ENCODE measurements around the gene ANKRD13B.

Gene ANKRD13B

DNA sequence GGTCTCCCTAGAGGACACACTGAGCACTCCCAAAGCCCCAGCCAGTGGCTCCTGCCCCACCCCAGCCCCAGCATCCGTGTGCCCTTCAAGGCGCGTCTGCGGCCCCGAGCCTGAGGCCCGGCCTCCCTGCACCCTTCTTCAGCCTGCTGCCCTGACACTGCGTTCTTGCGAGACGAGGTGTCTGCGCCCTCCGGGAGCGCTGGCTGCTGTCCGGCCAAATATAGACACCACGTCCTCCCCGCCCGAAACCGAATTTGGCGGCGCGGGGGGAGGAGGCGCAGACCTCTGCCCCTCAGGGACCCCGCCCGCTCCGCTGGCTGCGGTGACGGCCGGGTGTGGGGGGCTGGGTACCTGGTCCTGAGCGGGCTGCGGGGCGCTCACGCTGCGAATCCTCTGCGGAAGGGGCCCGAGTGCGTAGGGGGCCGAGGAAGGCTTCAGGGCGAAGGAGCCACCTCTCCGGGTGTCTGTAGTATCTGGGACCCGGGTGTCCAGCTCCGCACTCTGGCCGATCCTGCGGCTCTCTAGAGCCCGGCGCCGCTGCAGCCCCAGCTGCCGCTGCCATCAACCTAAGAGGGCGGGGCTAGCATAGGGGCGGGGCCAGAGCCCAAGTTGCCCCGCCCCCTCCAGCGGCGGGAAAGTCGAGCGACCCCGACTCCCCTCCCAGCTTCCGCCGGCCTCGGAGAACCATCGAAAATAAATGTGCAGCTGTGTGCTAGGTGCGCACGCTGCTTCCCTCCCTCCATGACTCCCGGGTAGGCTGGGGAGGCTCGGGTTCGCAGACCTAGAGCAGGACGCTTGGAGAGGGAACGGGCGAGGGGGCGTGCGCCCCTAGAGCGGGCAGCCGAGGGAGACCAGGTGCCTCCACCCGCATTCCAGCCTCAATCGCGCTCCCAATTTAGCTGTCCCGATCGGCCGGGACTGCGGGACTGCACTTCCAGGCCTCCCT is 29.7 kb downstream of the ANKRD13B start, which contains the start of gene CORO6:
Gene CORO6 (minus strand): TSS at position 576 of the 946 bp plus-strand sequence. CDS start 1,491 bp downstream, outside the sequence.
- peaks cover 8% of the 10 kb centered on the region for H3K4me1 ChIP-seq (ENCODE audit: control insufficient read depth, insufficient read depth, low read length)
- peak within 1 kb of the TSS; percentile 32 for H3K9ac ChIP-seq (ENCODE audit: low read length)
- H3K27ac ChIP-seq (ENCODE audit: low read depth, low read length), result peak within 1 kb of the TSS; percentile 82

GRCh38 chr17:29623283-29623647 is 30.3 kb downstream of the ANKRD13B start:
- no peak overlapping the region for H3K27ac ChIP-seq (ENCODE audit: low read depth, low read length)
- no peaks in the 10 kb centered on the region for H3K27me3 ChIP-seq (ENCODE audit: control insufficient read depth, insufficient read depth, low read length)
- peaks cover 7% of the 10 kb centered on the region for H3K4me1 ChIP-seq (ENCODE audit: control insufficient read depth, insufficient read depth, low read length)
- H3K9ac ChIP-seq (ENCODE audit: low read length), result no peak overlapping the region
- H3K36me3 ChIP-seq (ENCODE audit: control insufficient read depth, insufficient read depth, low read length), result no peaks in the 10 kb centered on the region
- peak overlapping the region; percentile 69 for H3K4me3 ChIP-seq (ENCODE audit: low read length)

More for the DNA sequence above, 29.7 kb downstream of the ANKRD13B start, which contains the start of gene CORO6:
- Histone ChIP-seq H3K4me3 (ENCODE audit: low read length) (peak within 1 kb of the TSS; percentile 69), H3K27me3 (ENCODE audit: control insufficient read depth, insufficient read depth, low read length) (no peaks in the 10 kb centered on the region), H3K36me3 (ENCODE audit: control insufficient read depth, insufficient read depth, low read length) (no peaks in the 10 kb centered on the region)

DNA sequence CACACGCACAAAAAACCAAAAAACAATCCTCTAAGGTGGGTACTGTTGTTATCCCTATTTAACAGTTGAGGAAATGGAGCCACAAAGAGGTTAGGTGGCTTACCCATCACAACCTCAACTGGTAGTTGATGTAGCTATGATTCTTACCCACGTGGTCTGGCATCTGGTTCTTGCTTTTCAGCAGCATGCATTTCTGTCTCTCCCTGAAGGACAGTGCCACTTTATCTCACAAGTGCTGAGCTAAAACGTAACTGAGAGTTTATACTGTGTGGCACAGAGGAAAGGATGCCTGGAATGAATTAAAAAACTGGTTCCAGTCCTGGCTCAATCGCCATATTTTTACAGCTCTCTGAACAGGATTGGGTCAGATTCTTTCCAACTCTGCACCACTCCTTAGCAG is 31.7 kb downstream of the ANKRD13B start:
- no peak overlapping the region for H3K27ac ChIP-seq (ENCODE audit: low read depth, low read length)

GRCh38 chr17:29625037-29625750 is 32.3 kb downstream of the ANKRD13B start:
- Histone ChIP-seq H3K36me3 (ENCODE audit: control insufficient read depth, insufficient read depth, low read length) (no peaks in the 10 kb centered on the region), H3K4me3 (ENCODE audit: low read length) (no peak overlapping the region), H3K9ac (ENCODE audit: low read length) (no peak overlapping the region), H3K27ac (ENCODE audit: low read depth, low read length) (no peak overlapping the region), H3K27me3 (ENCODE audit: control insufficient read depth, insufficient read depth, low read length) (no peaks in the 10 kb centered on the region), H3K4me1 (ENCODE audit: control insufficient read depth, insufficient read depth, low read length) (peaks cover 7% of the 10 kb centered on the region)

More for the DNA sequence above, 31.7 kb downstream of the ANKRD13B start:
- Histone ChIP-seq H3K27me3 (ENCODE audit: control insufficient read depth, insufficient read depth, low read length) (no peaks in the 10 kb centered on the region), H3K36me3 (ENCODE audit: control insufficient read depth, insufficient read depth, low read length) (no peaks in the 10 kb centered on the region), H3K4me3 (ENCODE audit: low read length) (no peak overlapping the region), H3K9ac (ENCODE audit: low read length) (no peak overlapping the region), H3K4me1 (ENCODE audit: control insufficient read depth, insufficient read depth, low read length) (peaks cover 7% of the 10 kb centered on the region)

- Histone ChIP-seq H3K9ac (ENCODE audit: low read length) (no peak overlapping the region), H3K4me3 (ENCODE audit: low read length) (no peak overlapping the region), H3K36me3 (ENCODE audit: control insufficient read depth, insufficient read depth, low read length) (peaks cover 16% of the 10 kb centered on the region), H3K27me3 (ENCODE audit: control insufficient read depth, insufficient read depth, low read length) (no peaks in the 10 kb centered on the region), H3K4me1 (ENCODE audit: control insufficient read depth, insufficient read depth, low read length) (peaks cover 1% of the 10 kb centered on the region), H3K27ac (ENCODE audit: low read depth, low read length) (no peak overlapping the region)
These were observed 35.0 kb downstream of the ANKRD13B start for GRCh38 chr17:29627951-29628350.

DNA sequence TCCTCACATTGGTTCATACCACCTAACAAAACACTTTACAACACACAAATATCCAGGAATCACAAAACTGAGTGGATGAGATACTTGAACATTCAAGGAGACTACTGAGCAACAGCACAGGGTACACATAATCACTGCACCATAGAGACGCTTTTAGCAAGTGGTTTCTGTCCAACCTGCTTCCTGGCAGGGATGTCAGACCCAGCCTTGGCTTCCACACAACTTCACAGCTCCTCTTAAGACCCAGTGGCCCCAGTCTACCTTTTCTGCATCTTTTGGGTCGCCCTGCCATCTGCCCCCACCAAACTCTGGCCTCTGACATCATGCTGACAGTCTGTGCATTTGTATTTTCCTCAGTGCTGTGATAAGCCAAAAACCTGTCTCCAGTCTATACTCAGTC is 35.7 kb downstream of the ANKRD13B start:
- H3K4me3 ChIP-seq (ENCODE audit: low read length), result no peak overlapping the region
- no peak overlapping the region for H3K9ac ChIP-seq (ENCODE audit: low read length)
- H3K27ac ChIP-seq (ENCODE audit: low read depth, low read length), result no peak overlapping the region
- H3K4me1 ChIP-seq (ENCODE audit: control insufficient read depth, insufficient read depth, low read length), result no peaks in the 10 kb centered on the region
- peaks cover 16% of the 10 kb centered on the region for H3K36me3 ChIP-seq (ENCODE audit: control insufficient read depth, insufficient read depth, low read length)
- no peaks in the 10 kb centered on the region for H3K27me3 ChIP-seq (ENCODE audit: control insufficient read depth, insufficient read depth, low read length)

DNA sequence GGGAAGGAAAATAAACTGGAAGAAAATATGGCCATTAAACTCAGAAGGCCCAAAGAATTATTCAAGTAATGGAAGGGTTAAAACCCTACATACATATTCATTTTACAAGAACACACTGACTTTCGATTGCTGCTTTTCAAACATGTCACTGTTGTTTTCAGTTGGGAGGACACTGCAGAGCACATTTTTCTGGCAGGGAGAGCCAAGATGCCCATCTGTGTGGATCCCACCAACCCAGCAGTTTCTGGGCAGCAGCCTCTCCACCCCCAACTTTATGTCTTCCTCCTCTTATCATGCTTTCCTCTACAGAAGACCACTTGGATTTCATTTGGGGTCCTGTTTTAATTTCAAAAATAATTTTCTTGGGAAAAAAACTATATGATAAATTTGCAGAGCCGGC is 36.9 kb downstream of the ANKRD13B start:
- Histone ChIP-seq H3K27me3 (ENCODE audit: control insufficient read depth, insufficient read depth, low read length) (no peaks in the 10 kb centered on the region), H3K36me3 (ENCODE audit: control insufficient read depth, insufficient read depth, low read length) (peaks cover 16% of the 10 kb centered on the region), H3K4me3 (ENCODE audit: low read length) (no peak overlapping the region), H3K9ac (ENCODE audit: low read length) (no peak overlapping the region), H3K27ac (ENCODE audit: low read depth, low read length) (no peak overlapping the region), H3K4me1 (ENCODE audit: control insufficient read depth, insufficient read depth, low read length) (no peaks in the 10 kb centered on the region)

DNA sequence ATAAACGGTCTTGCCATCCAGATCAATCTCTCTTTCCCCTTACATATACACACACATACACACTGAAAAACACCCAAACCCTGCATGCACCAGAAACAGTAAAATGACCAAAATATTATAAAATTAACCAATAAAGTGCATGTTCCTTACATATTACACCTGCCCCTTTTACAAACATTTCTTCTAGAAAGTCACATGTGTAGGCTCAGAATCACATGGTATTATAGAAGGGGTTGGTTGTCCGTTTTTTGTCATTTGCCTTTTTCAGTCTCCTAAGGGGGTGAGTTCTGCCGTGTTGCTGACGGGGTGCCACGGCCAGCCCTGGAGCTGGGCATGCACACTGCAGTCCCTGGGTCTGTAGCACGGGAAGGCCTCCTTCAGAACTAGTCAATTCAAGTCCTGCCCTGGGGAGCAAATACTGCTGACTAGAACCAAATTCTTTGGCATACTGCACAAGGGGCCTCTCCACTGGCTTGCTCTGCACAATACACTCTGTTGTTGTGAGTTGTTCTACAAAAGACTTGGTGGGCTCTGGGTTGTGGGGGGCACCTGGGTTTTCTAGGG is 37.8 kb downstream of the ANKRD13B start:
- Histone ChIP-seq H3K4me3 (ENCODE audit: low read length) (no peak overlapping the region), H3K36me3 (ENCODE audit: control insufficient read depth, insufficient read depth, low read length) (peaks cover 16% of the 10 kb centered on the region), H3K4me1 (ENCODE audit: control insufficient read depth, insufficient read depth, low read length) (no peaks in the 10 kb centered on the region), H3K9ac (ENCODE audit: low read length) (no peak overlapping the region), H3K27me3 (ENCODE audit: control insufficient read depth, insufficient read depth, low read length) (no peaks in the 10 kb centered on the region), H3K27ac (ENCODE audit: low read depth, low read length) (no peak overlapping the region)

- H3K4me1 ChIP-seq (ENCODE audit: control insufficient read depth, insufficient read depth, low read length), result no peaks in the 10 kb centered on the region
- H3K4me3 ChIP-seq (ENCODE audit: low read length), result no peak overlapping the region
- H3K27ac ChIP-seq (ENCODE audit: low read depth, low read length), result no peak overlapping the region
- H3K36me3 ChIP-seq (ENCODE audit: control insufficient read depth, insufficient read depth, low read length), result peaks cover 26% of the 10 kb centered on the region
- H3K27me3 ChIP-seq (ENCODE audit: control insufficient read depth, insufficient read depth, low read length), result no peaks in the 10 kb centered on the region
- no peak overlapping the region for H3K9ac ChIP-seq (ENCODE audit: low read length)
These were observed 41.0 kb downstream of the ANKRD13B start for GRCh38 chr17:29633886-29634285.

- Histone ChIP-seq H3K36me3 (ENCODE audit: control insufficient read depth, insufficient read depth, low read length) (peaks cover 10% of the 10 kb centered on the region), H3K4me1 (ENCODE audit: control insufficient read depth, insufficient read depth, low read length) (peaks cover 10% of the 10 kb centered on the region), H3K9ac (ENCODE audit: low read length) (no peak overlapping the region), H3K27me3 (ENCODE audit: control insufficient read depth, insufficient read depth, low read length) (no peaks in the 10 kb centered on the region), H3K4me3 (ENCODE audit: low read length) (no peak overlapping the region), H3K27ac (ENCODE audit: low read depth, low read length) (no peak overlapping the region)
These were observed 47.5 kb downstream of the ANKRD13B start for GRCh38 chr17:29640413-29640812.

GRCh38 chr17:29640981-29641642 is 48.2 kb downstream of the ANKRD13B start:
- H3K27ac ChIP-seq (ENCODE audit: low read depth, low read length), result no peak overlapping the region
- H3K4me1 ChIP-seq (ENCODE audit: control insufficient read depth, insufficient read depth, low read length), result peaks cover 10% of the 10 kb centered on the region
- no peaks in the 10 kb centered on the region for H3K27me3 ChIP-seq (ENCODE audit: control insufficient read depth, insufficient read depth, low read length)
- H3K36me3 ChIP-seq (ENCODE audit: control insufficient read depth, insufficient read depth, low read length), result peaks cover 7% of the 10 kb centered on the region
- no peak overlapping the region for H3K9ac ChIP-seq (ENCODE audit: low read length)
- no peak overlapping the region for H3K4me3 ChIP-seq (ENCODE audit: low read length)

DNA sequence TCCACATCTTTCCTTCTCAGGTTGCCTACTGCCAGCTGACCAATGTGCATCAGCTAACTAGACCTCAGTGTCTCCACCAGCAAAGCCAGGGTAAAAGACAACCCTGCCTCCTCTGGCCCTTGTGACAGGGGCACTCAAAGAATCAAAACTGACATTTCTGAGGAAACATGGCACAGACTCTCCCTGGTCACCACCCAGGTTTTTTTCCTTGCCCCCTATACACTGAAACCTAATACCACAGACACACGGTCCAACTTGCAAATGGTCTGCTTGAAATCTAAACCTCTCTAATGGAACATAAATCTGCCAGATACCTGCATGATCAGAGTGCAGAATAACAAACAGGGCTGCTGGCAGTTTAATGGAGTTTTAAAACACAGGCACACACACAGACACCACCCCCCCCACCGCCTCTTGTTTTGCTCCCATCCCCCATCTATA is 49.3 kb downstream of the ANKRD13B start:
- Histone ChIP-seq H3K4me1 (ENCODE audit: control insufficient read depth, insufficient read depth, low read length) (peaks cover 10% of the 10 kb centered on the region), H3K36me3 (ENCODE audit: control insufficient read depth, insufficient read depth, low read length) (no peaks in the 10 kb centered on the region), H3K9ac (ENCODE audit: low read length) (no peak overlapping the region), H3K27ac (ENCODE audit: low read depth, low read length) (no peak overlapping the region), H3K27me3 (ENCODE audit: control insufficient read depth, insufficient read depth, low read length) (no peaks in the 10 kb centered on the region), H3K4me3 (ENCODE audit: low read length) (no peak overlapping the region)
